Measurements from ENCODE around the gene FAM227A.

Gene FAM227A

DNA sequence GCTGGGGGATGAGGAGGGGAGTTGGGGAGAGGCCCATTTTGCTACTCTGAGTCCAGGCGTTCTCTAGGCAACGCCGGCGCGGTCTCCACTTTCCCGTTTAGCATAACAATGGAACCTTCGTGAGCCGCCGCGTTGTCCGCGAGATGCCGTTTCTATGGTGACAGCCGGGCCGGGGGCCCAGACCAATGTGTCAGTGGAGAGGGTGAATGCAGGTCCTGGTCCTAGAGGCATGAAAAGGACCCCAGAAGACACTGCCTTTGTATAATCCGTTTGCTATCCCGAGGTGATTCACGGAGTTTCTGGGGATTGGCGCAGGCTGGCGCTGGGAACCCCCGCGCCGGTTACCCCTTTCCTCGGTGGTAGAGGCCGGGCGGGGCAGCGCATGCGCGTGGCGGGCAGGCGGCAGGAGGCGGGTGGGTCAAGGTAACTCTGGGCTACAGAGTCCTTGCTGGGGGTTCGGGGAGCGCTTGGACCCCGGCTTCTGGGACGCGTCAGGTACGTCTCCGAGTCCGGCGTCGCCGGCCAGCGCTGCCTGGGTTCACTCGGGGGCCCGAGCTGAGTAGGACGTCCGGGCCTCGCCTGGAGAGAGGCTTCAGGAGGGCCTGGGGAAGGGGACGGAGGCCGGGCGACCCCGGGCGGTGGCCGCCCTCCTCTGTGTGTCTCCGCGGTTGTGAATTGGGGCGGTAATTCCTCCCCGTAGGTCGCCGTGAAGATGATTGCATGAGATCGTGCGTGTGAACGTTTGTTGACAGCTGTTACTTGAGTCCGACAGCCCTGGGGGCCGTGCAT, at the start of gene FAM227A, which contains the start of gene CBY1:
Gene FAM227A, minus strand, starts transcription at position 137 of the 789 bp plus-strand sequence. CDS start 6,224 bp downstream, outside the sequence.
Gene CBY1, plus strand, starts transcription at position 383 of the 789 bp plus-strand sequence. CDS start 11,417 bp downstream, outside the sequence.
- peak; percentile 64 for DNase-seq (ENCODE audit: low read depth)

DNA sequence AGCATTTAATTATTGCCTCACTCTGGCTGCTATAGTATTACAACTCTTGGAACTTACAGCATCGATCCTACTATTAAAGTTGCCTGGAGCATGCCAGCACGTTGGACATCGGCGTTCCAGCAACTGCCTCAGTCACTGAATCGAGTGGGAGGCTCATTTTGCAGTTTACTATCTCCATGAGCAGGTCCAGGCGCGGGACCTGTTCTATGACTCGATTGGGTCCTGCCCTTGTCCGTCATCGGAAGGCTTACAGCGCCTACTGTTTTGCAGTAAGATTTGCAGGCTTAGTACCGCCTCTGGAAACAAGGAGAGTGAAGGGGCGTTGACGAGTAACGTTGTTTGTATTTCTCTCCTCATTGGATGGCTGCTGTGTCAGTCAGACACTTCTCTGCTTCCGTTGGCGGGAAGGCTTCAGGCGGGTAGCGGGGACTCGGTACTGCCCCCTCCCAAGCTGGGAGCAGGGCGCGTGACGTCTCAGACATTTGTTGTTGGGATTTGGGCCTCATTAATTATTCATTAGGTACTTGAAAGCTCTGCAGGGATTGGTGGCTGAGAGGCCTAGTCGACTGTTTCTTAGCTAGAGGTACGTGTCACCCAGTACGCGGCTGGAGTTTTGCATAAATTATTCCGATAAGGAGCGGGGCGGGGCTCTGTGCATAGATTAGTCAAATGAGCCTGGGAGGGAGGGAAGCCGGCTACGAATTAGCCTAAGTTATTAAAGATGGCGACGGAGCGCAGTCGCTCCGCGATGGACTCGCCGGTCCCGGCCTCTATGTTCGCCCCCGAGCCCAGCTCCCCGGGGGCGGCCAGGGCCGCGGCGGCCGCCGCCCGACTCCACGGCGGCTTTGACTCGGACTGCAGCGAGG, 49.3 kb upstream of the FAM227A start, which contains the start of gene GTPBP1:
Gene GTPBP1, plus strand, starts transcription at position 710 of the 866 bp plus-strand sequence. Its CDS starts 12 bp downstream, at position 722.
- DNase-seq (ENCODE audit: low read depth) = peak; percentile 92

DNA sequence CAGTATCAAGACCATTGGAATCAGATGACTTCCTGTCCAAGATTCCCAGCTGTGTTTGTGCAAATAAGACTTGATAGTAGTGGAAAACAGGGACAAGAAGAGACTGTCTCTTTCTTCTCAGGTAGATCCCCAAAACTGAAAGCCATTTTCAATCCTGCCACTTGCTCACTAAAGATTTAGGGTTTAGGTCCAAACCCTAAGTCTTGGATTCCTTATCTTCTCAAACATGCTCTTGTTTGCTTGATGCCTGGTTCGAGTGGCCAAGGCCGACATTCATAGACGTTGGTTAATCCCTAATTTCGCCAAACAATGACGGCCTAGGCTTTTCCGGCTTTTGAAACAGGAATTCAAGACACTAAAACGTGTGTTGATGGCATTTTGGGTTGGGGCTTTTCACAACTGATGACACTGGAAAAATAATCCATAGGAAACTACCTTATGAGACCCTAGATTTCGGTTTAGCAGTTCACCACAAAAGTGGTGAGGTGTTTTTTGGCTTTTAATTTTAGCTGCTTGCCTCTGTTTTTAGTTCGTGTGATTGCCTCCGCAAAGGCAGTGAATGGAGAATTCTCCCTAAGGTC, 48.6 kb upstream of the FAM227A start:
- DNase-seq (ENCODE audit: low read depth) = no peak

DNA sequence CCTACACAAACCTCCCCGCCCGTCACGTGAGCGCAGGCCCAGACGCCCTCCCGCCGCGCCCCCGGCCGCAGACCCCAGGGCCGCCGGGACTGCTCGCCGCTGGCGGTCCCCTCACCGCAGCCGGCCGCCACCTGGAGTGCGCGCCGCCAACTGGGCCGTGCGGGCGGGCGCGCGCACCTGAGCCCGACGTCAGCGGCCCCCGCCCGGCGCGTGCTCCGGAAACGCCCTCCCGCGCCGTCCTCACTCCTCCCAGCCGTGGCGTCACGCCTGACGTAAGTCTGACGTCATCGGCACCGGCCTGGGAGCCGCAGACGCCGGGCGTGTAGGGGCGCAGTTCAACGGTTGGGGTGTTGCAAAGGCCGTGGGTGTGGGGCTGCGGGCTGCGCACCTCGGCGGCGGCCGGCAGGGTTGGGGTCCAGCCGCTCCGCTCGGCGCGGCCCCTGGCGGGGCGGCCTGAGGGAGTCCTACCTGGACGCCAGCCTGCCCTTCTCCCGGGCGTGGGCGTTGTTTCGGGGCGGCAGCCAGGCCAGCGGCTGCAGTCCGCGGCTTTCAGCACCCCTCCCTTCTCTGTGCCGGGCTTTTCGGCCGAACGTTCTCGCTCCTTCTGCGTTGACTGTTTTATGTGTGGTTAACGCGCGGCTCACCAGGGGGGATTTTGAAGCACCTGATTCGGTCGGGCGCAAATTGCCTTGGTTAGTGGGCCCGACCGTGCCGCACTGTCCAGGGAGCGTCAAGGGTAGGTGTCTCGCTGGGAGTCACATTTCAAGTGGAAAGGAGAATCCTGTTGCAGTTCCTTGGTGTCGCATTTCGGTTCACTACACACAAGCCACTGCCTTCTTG, 44.8 kb upstream of the FAM227A start, which contains the start of gene JOSD1:
Gene JOSD1, minus strand, starts transcription at position 155 of the 840 bp plus-strand sequence. CDS start 956 bp downstream, outside the sequence.
- DNase-seq (ENCODE audit: low read depth) = peak; percentile 96

DNA sequence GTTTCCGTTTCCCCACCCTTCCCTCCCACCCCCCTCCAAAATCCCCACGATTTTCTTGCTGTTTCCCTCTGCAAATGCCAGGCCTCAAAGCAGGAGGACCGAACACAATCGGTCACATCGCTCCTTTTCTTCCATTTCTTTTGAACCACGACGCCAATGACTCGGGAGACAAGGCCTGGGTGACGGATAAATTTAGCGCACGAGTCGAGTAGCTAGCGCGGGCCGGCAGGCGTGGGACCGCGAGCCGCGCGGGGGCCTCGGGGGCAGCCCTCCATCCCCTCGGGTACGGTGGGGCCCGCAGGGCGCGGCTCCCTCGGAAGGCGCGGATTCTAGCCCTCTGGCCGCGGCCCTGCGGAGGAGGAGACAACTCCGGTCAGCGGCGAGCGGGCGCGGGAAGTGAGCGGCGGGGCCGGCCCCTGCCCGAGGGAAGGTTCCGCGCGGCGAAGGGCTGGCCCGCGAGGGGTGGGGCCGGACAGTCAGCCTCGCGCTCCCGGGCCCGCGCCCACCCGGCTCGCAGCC, 44.1 kb upstream of the FAM227A start:
- DNase-seq (ENCODE audit: low read depth) = no peak

DNA sequence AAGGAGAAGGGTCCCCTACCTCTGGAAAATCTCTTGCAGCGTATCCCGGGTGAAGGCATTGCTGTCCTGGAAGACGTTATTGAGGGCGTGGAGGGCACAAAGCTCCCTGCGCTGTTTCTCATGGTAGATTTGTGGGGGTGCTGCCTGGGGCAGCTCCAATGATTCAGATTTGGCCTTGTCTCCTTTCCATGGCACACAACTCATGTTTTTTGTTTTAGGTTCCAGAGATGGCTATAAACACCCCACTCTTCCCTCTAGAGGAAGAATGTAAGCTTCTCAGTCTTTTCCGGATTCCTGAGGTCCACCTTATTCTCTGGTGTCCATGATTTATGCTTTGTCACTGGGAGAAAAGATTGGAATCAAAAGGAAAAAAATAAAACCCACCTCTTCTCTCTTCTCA, 43.6 kb upstream of the FAM227A start:
- no peak for DNase-seq (ENCODE audit: low read depth)

DNA sequence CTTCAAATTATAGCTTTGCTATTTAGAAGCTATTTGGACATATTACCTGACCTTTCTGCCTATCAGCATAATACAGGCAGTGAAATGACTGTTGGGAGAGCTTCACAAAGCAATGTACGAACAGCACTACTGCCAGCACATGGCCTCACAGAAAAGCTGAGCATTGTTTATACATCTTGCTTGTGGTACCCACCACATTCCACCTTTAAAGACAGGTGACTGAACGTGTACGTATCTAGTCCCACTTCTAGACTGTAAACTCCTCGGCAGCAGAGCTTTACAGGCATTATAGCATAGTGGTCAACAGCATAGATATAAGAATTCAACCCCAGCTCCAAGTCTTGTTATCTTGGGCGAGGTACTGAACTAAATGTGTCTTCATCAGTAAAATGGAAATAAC, 43.0 kb upstream of the FAM227A start:
- no peak for DNase-seq (ENCODE audit: low read depth)

DNA sequence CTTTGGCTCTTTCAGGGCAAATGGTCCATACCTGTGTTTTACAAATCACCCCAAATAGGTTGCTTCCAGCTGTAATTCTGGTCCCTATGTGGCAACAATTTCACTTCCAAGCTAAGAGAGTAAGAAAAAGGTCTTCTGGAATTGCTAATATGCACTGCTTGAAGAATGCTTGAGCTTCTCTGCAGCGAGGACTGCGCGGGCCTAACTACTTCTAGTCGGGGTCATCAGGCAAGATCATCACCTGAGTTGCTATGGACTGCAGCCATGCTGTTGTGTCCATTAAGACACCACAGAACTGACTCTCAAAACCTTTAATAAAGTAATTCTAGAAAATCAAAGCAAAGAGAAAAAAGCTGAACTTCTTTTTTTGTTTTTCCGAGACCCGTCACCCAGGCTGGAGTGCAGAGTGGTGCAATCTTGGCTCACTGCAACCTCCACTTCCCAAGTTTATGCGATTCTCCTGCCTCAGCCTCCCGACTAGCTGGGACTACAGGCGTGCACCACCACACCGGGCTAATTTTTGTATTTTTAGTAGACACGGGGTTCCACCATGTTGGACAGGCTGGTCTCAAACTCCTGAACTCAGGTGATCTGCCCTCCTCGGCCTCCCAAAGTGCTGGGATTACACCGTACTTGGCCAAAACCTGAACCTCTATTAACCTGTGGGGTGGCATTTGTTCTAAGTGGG, 42.4 kb upstream of the FAM227A start:
- no peak for DNase-seq (ENCODE audit: low read depth)

DNA sequence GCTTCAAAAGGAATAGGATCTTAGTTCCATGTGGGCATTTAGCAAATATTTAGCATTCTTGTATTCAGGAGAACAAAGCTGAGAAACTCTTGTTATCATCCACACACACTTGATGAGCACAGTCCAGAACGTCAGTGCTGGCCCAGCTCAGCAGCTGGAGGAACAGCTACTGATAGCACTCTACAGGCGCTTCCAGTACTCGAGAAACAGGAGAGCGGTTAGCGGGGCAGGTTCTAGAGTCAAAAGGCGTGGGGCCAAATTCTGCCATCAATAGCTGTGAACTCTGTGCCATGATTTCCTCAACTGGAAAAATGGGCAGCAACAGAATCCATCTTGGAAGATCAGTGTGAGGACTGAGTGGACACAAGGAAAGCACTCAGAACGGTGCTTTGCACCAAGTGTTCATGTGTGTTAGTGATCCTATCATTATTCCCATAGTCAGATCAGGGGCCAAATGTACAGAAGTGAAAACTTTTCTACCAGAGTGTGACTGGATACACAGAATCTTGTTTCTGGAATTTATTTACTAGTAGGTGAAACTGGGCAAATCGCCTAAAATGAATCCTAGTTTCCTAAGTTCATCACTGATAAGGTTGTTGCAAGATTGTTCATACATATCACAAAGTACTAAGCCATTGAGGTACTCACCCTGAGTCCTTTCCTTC, 41.4 kb upstream of the FAM227A start:
- no peak for DNase-seq (ENCODE audit: low read depth)

DNA sequence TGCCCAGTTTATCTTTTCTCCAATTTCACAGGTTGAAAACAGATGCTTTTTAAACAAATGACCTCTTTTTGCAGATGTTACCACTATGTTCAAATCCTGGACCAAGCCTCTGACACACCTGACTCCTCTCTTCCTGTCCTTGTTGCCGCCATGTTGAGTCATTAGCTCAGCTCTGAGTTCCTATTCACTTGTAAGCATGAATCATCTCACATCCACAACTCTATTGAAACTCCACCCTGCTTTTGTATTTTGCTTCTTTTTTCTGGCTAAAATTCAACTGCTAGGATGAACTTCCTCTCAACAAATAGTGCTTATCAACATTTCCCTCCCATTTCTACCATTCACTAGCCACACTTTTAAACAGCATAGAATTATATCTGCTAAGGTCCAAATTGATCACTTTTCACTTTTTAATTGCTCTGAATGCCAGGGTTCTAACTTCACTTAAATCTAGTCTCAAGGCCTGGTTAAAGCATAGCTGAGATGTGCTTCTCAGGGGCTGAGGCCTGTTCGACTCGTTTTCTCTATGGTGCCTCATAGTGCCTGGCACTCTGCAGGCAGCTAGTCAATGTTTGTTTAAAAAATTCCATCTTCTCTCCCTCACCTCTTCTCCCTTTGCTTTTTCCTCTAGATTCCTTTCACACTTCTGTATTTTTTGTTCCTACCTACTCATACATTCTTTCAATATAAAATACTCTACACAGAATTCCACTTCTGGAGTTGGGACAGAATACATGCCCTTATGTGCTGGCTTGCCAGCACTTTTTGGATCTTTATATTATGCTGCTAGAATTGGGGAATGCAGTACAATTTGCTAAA, 40.6 kb upstream of the FAM227A start:
- DNase-seq (ENCODE audit: low read depth) = no peak

DNA sequence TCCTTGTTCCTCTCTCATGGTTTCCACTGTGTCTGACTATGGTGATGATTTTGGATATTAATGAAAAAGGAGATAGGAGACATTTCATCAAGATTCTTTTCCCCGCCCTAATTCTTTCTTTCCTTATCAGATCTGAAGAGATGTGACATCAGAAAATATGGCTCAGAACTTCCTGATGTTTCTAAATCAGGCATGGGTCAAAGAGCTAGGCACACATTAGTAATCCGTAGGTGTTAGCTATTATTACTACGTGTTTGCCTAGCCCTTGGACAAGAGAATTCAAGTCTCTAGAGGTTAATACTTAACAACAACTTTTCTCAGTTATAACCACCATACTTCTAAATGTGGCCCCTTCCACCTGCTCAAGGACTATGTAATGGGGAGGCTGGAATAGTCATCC, 38.7 kb upstream of the FAM227A start:
- DNase-seq (ENCODE audit: low read depth) = no peak

DNA sequence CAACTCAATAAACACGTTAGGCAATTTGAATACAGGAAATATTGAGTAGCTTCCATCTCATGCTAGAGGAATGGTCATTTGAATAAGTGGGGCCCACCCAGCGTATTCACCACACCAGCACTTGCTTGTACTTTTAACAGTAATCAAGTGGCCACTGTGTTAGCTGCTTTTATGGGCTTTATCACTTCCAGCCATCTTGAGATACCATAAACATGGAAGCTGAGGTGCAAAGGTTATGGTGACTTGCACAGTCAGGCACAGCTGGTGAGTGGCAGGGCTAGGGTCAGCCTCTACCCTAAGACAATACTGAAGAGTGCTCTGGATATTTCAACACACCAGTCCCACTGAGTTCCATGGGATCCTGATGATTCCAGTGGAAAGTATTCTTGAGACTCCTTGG, 37.9 kb upstream of the FAM227A start:
- DNase-seq (ENCODE audit: low read depth) = no peak

DNA sequence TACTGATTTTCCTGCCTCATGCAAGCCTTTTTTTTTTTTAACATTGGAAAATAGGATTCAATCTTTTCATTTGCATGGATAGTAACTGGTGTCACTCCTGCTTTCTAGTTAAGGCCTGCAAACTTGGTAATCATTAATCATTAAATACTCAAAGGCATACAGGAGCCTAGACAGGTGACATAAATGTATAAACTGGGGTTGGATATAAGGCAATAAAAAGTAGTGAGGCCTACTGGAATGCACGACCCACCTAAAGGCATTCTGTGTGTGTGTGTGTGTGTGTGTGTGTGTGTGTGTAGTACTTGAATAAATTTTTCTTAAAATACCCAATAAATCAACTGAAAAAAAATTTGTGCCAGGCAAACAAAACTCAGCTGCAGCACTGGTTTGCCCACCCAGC, 33.5 kb upstream of the FAM227A start:
- DNase-seq (ENCODE audit: low read depth) = no peak

DNA sequence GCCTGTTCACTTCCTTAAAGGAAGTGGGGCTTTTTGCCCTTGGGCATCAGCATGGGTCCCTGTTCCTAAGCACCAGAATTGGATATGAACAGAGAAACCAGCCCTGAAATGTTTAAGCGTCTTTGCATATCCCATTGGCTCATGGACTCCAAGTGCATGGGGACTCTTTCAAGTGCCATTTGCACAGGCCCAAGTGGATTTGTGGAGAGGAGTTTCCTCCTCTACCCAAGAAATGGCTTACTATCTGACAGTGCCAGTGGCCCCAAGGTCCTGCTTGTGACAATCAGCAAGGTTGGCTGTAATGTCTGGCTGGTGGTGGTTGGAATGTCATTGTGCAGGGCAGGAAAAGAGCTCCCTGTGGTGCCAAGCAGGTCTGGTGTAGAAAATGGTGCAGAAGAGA, 29.6 kb upstream of the FAM227A start:
- DNase-seq (ENCODE audit: low read depth) = no peak

DNA sequence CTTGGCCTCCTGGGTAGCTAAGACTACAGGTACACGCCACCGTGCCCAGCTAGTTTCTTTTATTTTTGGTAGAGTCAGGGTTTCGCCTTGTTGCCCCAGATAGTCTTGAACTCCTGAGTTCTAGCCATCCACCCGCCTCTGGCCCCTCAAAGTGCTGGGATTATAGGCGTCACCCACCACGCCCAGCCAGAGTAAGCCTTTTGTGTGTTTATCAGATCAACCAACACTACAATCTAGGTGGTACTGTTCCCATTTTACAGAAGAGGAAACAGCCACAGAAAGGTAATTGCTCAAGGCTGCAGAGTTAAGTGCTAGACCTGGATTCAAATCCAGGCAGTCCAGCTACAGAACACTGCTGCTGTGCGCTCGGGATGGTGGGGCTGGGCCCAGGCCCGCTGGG, 28.7 kb upstream of the FAM227A start:
- DNase-seq (ENCODE audit: low read depth) = no peak

DNA sequence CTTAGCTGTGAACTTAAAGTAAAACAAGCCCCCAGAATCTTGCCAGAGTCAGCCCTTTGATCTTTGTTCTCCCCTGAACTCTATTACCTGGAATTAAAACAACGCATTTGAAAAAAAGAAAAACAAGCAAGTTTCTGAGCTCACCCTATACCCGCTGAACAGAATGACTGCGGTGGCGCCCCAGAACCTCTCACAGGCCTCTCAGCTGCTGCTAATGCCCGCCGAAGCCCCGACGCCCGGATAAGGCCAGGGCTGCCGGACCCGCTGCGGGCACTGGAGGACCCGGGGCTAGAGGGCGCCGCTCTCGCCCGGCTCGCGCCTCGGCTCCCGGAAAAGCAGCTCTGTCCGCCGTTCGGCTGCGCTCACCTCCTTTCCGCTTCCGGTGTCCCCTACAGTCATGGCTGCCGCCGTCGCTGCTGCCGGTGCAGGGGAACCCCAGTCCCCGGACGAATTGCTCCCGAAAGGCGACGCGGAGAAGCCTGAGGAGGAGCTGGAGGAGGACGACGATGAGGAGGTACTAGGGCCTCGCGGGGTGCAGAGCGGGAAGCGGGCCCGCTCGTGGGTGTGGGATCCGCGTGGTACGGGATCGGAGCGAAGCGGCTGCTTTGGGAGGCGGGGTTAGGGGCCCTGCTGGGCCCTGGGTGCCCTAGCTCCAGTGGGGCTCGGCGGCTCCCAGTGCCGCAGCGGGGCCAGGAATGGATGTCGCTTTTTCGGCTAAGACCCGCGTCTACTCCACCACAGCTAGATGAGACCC, 25.6 kb upstream of the FAM227A start, which contains the start of gene TOMM22:
Gene TOMM22, plus strand, starts transcription at position 376 of the 754 bp plus-strand sequence. Its CDS starts 22 bp downstream, at position 398.
- peak; percentile 69 for DNase-seq (ENCODE audit: low read depth)

DNA sequence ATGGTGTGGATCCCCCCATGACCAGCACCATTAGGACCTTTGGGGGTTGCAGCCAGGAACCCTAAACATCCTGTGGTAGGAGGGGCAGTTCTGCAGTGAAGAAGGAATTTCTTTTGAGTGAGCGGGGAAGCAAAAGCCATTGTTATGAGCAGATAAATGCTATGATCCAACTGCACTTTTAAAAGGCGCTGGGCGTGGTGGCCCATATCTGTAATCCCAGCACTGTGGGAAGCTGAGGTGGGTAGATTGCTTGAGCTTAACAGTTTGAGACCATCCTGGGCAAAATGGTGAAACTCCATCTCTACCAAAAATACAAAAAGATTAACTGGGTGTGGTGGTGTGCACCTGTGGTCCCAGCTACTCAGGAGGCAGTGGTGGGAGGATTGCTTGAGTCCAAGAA, 19.6 kb upstream of the FAM227A start:
- no peak for DNase-seq (ENCODE audit: low read depth)

DNA sequence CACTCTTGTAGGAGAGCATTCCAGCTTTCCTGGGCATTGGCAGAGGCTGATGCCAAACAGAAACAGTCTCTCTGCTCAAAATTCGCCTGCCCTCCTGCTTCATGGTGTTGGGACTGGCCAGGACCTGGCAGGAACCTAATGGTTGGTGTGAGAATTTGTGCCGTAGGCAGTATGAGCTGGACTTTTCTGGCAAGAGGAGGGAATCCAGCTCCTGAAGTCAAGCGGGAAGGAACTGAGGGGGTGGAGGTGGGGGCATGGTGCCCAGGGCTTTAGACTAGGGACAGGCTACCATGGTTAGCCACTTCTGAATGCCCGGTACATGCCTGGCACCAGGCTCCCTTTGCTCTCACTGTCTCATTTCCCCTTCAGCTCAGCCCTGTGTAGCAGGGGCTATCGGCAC, 18.7 kb upstream of the FAM227A start:
- no peak for DNase-seq (ENCODE audit: low read depth)

Measured in stimulated activated CD8-positive, alpha-beta memory T cell treated with anti-CD3 and anti-CD28 coated beads, Interleukin-15, amount 100 ng/mL, for 1 hour (primary cell).